Measurements from ENCODE around the gene ARF5.

ARF5 gene

GRCh38 chr7:127589896-127590295 lies 1.7 kb downstream of the ARF5 start:
- TF ChIP-seq MAX (IDR thresholded peaks at IDR 0.05; ENCODE audit: low read depth, low read length) (no peak), POLR2A (IDR thresholded peaks at IDR 0.05; ENCODE audit: extremely low read depth, insufficient read length) (no peak), MYC (IDR thresholded peaks at IDR 0.05; ENCODE audit: low read depth, low read length) (no peak)
- DNase-seq (ENCODE audit: low read depth) = no peak
- H3K4me3 ChIP-seq (ENCODE audit: low read depth, low read length) = no peak overlapping the region

GRCh38 chr7:127591189-127591588 lies 3.0 kb downstream of the ARF5 start:
- TF ChIP-seq CTCF (IDR thresholded peaks at IDR 0.05; ENCODE audit: low read depth, low read length) (no peak), MYC (IDR thresholded peaks at IDR 0.05; ENCODE audit: low read depth, low read length) (no peak), MAX (IDR thresholded peaks at IDR 0.05; ENCODE audit: low read depth, low read length) (no peak), POLR2A (IDR thresholded peaks at IDR 0.05; ENCODE audit: extremely low read depth, insufficient read length) (no peak)
- no peak overlapping the region for H3K4me3 ChIP-seq (ENCODE audit: low read depth, low read length)
- DNase-seq (ENCODE audit: low read depth) = no peak

GRCh38 chr7:127591591-127591990 lies 3.4 kb downstream of the ARF5 start:
- TF ChIP-seq MYC (IDR thresholded peaks at IDR 0.05; ENCODE audit: low read depth, low read length) (no peak), POLR2A (IDR thresholded peaks at IDR 0.05; ENCODE audit: extremely low read depth, insufficient read length) (no peak), CTCF (IDR thresholded peaks at IDR 0.05; ENCODE audit: low read depth, low read length) (no peak), MAX (IDR thresholded peaks at IDR 0.05; ENCODE audit: low read depth, low read length) (no peak)
- no peak for DNase-seq (ENCODE audit: low read depth)
- no peak overlapping the region for H3K4me3 ChIP-seq (ENCODE audit: low read depth, low read length)

GRCh38 chr7:127592550-127592949 lies 4.3 kb downstream of the ARF5 start:
- H3K4me3 ChIP-seq (ENCODE audit: low read depth, low read length) = no peak overlapping the region
- no peak for DNase-seq (ENCODE audit: low read depth)
- TF ChIP-seq MYC (IDR thresholded peaks at IDR 0.05; ENCODE audit: low read depth, low read length) = no peak
- TF ChIP-seq CTCF (IDR thresholded peaks at IDR 0.05; ENCODE audit: low read depth, low read length) = no peak
- no peak for TF ChIP-seq MAX (IDR thresholded peaks at IDR 0.05; ENCODE audit: low read depth, low read length)

GRCh38 chr7:127594490-127594889 lies 6.3 kb downstream of the ARF5 start:
- no peak for TF ChIP-seq CTCF (IDR thresholded peaks at IDR 0.05; ENCODE audit: low read depth, low read length)
- no peak for TF ChIP-seq MAX (IDR thresholded peaks at IDR 0.05; ENCODE audit: low read depth, low read length)
- no peak for TF ChIP-seq MYC (IDR thresholded peaks at IDR 0.05; ENCODE audit: low read depth, low read length)
- TF ChIP-seq POLR2A (IDR thresholded peaks at IDR 0.05; ENCODE audit: extremely low read depth, insufficient read length) = no peak
- peak; percentile 80 for DNase-seq (ENCODE audit: low read depth)
- H3K4me3 ChIP-seq (ENCODE audit: low read depth, low read length) = no peak overlapping the region

GRCh38 chr7:127595737-127596136 lies 7.5 kb downstream of the ARF5 start:
- no peak for TF ChIP-seq MAX (IDR thresholded peaks at IDR 0.05; ENCODE audit: low read depth, low read length)
- TF ChIP-seq POLR2A (IDR thresholded peaks at IDR 0.05; ENCODE audit: extremely low read depth, insufficient read length) = no peak
- no peak for TF ChIP-seq CTCF (IDR thresholded peaks at IDR 0.05; ENCODE audit: low read depth, low read length)
- no peak for TF ChIP-seq MYC (IDR thresholded peaks at IDR 0.05; ENCODE audit: low read depth, low read length)
- no peak for DNase-seq (ENCODE audit: low read depth)

More at GRCh38 chr7:127595737-127596136, 7.5 kb downstream of the ARF5 start:
- no peak overlapping the region for H3K4me3 ChIP-seq (ENCODE audit: low read depth, low read length)

All from NB4 (cell line).